EH (cell line): Measurements from ENCODE around the gene IGLL1.
"Not testable (repeated sequence)": the region's sequence is repeated elsewhere in the genome, so short reads cannot be mapped to it uniquely, and the experiment has no call there.

ENCODE experiments used
- DNase-seq: peaks from one replicate; pipeline ENCODE4 v3.0.0-alpha.2; 2015; ENCODE audit warnings: low read depth

Gene IGLL1

DNA sequence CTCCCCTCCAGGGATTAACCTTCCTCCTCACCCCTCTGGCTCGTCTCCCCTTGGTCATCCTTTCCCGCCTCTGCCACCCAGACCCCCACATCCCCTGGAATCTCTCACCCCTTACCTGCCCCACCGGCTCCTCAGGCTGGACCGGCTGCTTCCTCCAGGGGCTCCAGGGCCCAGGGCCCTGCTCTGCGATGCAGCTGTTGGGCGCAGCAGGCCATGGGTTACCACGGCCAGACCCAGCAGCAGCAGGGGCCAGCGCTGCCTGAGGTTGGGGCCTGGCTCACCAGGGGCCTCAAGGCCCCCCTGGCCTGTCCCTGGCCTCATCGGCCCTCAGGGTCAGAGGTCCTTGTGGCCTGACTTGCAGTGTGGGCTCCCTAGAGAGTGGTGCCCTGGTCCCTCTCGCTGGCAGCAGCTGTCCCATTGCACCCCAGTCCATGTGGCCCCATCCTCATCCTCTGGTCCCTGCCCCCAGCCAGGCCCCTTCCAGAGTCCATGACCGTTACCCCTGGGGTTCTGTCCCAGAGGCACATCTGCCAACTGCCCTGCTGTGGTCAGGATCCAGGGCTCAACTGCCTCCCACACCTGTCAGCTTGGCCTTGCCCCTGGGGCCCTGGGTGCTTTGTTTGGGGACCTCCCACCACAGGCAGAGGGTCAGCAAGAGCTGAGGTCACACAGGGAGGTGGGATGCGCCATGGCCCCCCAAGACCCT, at the start of gene IGLL1:
Gene IGLL1, minus strand, starts transcription at position 421 of the 706 bp plus-strand sequence. Its CDS starts 100 bp downstream, at position 321.
- no peak for DNase-seq

- DNase-seq, result peak; percentile 6
Measured at GRCh38 chr22:23628056-23628743, 48.1 kb upstream of the IGLL1 start.

DNA sequence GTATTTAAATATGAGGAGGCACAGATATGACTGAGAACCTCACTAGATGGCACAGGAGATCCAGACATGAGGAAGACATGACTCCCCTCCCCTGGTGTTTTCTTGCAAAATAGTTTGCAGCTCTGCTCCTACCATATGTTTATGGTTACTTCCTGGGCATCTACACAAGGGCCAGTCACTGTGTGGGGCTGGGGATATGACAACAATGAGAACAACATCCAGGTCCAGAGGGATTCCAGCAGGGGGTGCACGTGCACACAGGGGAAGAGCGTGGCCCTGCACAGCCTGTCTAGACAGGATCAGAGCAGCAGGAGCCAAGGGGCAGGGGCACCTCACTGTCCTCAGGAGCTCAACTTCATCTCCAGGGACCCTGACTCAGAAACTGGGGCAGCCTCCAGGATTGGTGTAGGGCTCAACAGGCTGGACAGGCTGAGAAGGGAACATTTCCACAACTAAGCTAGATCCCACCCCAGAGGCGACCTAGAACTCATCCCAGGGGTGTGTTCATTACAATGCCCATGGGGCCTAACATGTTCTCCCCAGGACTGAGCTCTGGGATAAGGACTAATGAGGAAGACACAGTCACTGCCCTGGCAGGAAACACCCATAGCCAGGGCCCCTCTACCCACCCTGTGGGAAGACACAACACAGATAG, 47.4 kb upstream of the IGLL1 start:
- DNase-seq, result peak; percentile 46

DNA sequence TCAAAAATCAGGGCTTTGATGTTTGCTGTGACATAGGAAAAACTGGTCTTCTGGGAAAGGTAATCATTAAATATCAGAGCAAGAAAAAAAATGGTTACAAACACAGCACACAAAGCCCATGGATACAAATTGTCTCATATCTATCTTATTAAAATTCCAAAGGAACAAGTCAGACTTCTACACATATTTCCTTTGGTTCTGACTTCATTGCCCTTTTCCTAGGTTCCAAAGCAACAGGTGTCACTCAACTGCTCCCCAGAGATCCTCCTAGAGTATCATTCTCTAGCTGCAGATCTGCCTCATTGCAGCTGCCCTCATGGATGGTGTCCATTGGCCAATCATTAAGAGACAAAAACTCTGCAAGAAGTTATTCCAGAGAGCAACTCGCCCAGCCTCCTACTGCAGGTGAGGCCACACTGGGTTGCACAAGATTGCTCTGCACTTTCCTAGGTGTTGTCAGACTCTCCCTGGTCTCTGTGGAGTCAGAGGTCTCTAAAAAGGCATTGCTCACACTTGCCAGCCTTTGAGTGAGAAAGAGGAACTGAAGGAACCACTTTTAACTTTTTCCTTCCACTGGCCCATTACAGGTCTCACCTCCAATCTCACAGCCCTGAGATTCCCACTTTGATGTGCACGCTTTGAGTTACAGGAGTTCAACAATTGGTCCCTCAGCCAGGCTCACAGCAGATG, 46.3 kb upstream of the IGLL1 start:
- no peak for DNase-seq

GRCh38 chr22:23622634-23623033, 42.5 kb upstream of the IGLL1 start:
- DNase-seq, result no peak

DNA sequence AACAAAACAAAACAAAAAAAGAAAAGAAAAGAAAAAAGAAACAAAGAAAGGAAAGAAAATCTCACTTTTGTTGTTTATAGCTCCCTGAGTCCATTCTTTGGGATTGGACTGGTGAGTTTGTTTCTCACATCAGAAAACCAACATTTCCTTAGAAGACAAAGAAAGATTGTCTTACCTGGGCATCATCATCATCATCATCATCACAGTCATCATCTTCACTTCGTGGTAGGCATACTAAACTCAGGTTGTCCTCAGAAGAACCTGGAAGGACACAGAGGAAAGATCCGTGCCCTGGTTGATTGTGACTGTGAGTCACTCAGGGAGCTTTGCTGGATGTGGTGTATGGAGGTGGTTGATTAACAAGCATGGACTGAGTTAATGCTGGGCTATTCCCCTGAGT, 41.8 kb upstream of the IGLL1 start:
- not testable (repeated sequence) for DNase-seq

- no peak for DNase-seq
Measured at GRCh38 chr22:23621082-23621780, 41.1 kb upstream of the IGLL1 start.

DNA sequence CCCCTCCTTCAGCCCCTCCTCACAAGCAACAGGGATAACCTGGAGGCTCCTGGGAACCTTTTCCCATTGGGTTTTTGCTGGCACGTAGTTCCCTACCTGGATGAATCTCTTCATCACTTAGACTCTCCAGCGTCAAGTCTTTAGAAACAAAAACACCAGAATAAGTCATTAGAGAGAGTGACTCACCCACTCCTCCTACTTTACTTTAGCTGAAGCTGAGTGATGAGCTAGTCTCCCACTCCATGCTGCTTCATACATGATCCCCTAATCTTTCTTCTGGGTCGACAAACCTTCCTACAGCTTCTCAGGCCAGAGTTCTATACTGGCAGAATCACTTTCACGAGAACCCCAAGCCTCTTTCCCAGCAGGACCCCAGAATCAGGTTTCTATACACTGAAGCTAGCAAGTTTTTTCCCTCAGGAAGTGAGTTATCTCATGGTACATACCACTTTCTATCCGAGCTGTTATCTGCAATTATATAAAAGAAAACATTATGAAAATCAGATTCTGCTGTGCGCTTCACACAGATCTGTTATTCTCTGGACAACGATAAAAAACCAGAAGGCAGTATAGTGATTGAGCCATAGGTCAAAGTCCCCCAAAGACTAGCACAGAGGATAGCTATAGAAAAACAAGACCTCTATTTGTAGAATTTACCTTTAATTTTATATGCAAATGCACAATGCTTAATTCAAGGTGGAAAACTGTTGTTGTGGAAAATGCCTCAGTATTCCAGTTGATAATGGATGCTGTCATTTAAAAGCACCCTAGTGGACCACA, 33.3 kb upstream of the IGLL1 start:
- DNase-seq, result no peak

DNA sequence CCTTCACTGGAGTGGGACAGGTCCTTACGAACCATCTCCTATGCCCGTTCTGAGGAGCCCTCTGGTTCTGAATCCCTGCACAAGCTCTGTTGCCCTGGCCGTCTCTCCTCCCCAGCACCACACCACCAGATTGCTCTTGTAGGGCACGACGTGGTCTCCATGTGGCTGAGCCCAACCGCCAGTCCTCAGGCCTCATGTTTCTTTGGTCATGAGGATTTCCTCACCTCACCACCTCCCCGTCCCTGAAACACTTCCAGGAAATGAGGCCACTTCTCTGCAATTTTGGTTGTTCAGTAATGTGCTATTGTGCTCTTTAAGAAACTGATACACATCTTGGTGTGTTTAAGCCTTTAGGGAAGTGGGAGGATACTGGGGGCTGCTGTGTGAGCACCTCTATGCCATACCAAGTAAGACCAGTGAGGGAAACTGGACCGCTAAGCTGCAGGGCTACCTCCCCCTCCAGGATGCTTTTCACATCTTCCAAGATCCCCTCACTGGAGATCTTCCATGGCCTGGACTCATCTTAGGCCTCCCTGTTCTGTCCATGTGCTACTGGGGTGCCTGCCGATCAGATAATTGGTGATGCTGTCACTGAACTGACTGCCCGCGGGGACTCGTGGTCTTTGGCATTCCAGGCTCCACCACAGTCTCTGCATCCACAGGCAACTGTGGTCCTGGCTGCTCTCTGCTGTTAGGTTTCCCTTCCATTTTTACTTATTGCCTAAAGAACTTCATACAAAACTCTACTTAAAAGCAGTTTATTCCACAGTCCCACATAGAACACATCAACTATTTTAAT, 30.1 kb upstream of the IGLL1 start:
- no peak for DNase-seq

DNA sequence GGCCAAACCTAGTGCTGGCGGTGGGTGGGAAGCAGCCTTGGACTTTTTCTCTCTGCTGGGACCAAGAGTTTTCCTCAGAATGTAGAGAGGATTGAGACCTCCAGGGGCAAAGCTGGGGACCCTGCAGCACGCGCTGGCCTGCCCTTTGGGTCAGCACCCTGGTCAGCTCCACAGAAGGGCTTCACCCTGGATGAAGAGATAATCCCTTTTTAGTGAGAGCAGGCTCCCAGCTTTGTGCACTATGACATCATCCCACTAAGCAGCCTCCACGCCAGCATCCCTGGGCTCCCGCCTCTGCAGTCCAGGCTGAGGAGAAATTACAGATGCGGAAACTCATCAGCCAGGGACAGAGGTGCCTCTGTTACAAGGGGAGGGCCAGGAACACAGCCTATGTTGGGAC, 28.5 kb upstream of the IGLL1 start:
- DNase-seq, result peak; percentile 46

- no peak for DNase-seq
Measured at GRCh38 chr22:23606204-23607131, 26.4 kb upstream of the IGLL1 start.

DNA sequence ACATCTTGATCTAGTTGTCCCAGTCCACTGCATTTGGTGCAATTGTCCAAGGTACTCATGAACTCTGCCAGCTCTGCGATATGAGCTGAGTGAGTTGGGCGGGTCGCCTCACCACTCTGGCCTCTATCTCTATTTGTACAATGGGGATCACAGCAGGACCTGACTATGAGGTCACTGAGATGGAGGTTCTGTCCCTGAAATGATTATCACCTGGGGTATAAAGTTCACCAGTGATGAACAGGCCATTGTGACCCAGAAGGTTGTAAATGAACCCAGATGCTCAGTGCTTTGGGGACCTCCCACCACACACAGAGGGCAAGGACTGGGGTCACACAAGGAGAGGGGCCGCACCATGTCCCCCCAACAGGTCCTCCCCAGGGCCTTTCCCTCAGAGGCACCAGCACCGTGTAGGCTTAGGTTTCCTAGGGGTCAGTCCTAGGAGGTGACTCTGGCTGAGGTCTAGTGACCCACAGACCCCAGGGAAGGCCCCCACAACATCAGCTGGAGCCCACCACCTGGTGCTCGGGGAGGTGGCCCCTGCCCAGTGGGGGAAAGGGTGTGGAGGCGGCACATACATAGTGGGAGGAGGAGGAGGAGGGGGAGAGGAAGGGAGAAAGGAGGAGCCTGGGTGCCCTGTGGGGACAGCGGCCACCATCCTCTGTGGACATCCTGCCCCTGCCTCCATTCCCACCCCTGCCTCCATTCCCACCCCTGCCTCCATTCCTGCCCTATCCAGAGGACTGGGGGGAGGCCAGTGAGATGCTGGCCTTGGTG, 25.0 kb upstream of the IGLL1 start:
- no peak for DNase-seq

DNA sequence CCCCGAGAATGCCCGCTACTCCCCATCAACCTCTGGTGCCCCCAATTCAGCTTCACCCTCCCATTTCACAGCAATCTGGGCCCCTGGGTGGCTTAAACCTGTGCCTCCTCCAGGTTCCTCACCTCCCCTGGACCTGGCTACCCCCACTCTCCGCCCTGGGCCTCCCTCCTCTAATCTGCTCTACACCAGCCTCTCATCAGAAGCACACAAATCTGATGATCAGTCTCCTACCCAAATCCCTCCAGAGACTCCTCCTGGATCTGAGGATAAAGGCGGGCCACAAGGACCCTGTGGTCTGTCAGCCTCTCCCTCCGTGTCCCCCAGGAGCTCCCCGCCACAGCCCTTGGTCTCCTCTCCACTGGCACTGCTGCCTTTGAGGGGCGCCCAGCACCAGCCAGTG, 23.2 kb upstream of the IGLL1 start:
- no peak for DNase-seq

GRCh38 chr22:23598805-23599518, 18.9 kb upstream of the IGLL1 start:
- no peak for DNase-seq

DNA sequence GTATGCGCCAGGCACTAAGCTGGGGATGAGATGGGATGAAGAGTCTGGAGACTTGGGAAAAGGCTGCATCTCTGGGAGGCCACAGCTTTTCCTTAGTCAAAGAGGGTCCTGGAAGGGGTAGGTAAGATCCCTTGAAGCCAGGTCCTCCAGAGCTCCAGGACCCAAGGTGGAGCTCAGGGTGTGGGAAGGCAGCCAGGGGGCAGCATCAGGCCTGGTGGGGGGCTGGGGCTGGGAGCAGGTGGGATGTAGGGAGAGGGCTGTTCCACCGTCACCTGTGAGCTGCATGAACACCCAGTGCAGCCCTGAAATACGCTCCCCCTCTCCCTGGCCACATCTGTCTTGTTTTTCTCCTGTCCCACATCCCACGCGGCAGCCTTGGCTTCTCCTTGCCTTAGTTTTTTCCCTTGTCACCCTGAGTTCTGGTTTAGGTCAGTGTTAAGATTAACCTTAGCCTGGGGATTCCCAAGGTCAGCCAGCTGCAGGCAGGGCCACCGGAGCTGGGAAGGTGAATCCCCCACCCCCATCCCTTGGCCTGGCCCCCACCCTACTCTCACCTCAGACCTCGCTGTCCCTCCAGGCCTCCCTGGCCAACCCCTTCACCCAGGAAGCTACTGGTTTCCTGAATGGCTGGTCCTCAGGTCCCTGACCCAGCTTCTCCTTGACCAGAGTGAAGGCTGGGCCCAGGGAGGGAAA, 17.6 kb upstream of the IGLL1 start:
- not testable (repeated sequence) for DNase-seq

GRCh38 chr22:23595904-23596303, 15.8 kb upstream of the IGLL1 start:
- DNase-seq, result peak; percentile 2

DNA sequence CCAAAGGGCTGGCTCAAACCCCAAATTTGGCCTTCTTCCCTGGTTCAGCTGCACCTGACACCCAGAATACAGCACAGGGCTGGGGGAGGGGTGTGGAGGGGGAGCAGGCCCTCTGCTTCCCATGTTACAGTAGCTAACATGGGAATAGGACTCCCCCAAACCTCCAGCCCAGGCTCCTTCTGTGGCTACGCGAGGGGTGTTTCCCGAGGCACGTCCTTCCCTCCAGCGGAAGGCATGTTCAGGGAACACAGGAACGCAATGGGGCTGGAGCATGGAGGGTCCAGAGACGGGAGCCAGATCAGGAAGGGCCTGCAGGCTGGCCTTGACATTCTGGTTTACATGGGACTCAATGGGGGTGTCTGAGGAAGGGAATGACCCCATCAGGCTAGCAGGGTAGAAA, 11.8 kb upstream of the IGLL1 start:
- no peak for DNase-seq
